Activated T-cell treated with anti-CD3 and anti-CD28 coated beads, Interleukin-2, amount 50 U/mL, for 72 hours (primary cell): ENCODE data around the gene NOL4L. TPM values are rescaled to one million over a fixed set of nuclear protein-coding genes. Genes with fewer than 3 reads are reported as not detected.

Source experiments
- ATAC-seq, 2 donors: fragments of 150-1000 bp; cut with Tn5 transposase; replicated peaks in 1 of 2; 2 replicates each; pipeline ENCODE4 v1.10.0; 2021; ENCODE audit warnings: moderate library complexity in 2 of 2, mild to moderate bottlenecking in 1 of 2
- DNase-seq, 2 donors: peaks; one replicate each; pipeline ENCODE4 v3.0.0; 2021 to 2022; ENCODE audit warnings: mixed read lengths in 1 of 2
- H3K27ac Mint-ChIP-seq: one replicate; pipeline ENCODE4 v1.8.0; 2022; ENCODE audit warnings: mild to moderate bottlenecking, moderate library complexity, mixed read lengths
- H3K27me3 Mint-ChIP-seq: one replicate; pipeline ENCODE4 v1.8.0; 2022; ENCODE audit warnings: low read depth, mixed read lengths
- H3K36me3 Mint-ChIP-seq, 2 donors: one replicate each; pipeline ENCODE4 v1.8.0; 2022; ENCODE audit warnings: mixed read lengths in 2 of 2, mild to moderate bottlenecking in 1 of 2; ENCODE audit not compliant: insufficient read depth in 2 of 2
- H3K4me1 Mint-ChIP-seq: one replicate; pipeline ENCODE4 v1.8.0; 2022; ENCODE audit warnings: low read depth, mixed read lengths
- H3K4me3 Mint-ChIP-seq, 2 donors: one replicate each; pipeline ENCODE4 v1.8.0; 2022; ENCODE audit warnings: mild to moderate bottlenecking in 2 of 2, mixed read lengths in 2 of 2, moderate library complexity in 2 of 2
- H3K9me3 Mint-ChIP-seq, 2 donors: one replicate each; pipeline ENCODE4 v1.8.0; 2022; ENCODE audit warnings: mixed read lengths in 2 of 2
- total RNA-seq, 2 donors: library from RNA; stranded (reverse); gene quantifications; one replicate each; pipeline ENCODE4 v1.2.3, GENCODE V29; 2022

Gene NOL4L
- total RNA-seq, 2 donors from 2014 or later: 28.2 to 30.0 TPM

DNA sequence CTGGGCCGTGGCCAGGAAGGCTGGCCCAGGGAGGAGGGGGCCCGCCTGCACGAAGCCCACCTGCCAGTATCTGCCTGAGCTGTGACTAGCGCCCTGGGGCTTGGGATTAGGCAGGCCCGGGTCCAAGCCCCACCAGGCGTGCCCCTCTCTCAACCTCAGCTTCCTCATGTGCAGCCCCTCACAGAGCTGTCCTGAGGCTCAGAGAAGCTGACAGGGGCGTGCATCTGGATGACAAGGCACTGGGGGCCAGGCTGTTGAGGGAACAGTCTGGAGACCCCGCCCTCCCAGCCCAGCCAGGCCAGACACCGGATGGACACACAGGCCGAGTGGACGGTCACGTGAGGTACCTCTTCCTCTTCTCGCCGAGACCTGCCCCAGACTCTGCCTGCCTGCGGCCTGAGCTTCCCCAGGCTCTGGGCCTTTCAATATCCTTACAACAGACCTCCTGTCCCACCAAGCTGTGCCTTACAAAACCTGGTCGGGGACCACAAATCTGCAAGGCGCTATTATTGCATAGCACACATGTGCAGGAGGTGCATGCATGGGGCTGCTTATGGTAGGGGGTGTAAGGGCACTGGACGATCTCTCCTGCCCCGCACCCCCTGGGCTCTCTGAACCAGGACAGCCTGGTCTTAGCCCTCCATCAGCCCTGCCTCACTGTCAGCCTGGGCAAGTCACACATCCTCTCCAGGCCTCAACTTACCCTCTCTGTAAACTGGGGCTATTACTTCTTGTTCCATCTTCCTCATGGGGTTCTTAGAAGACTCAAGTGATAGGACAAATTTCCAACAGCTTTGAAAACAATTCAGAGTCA is 20.0 kb downstream of the NOL4L start:
- Mint-ChIP-seq H3K36me3 (no peaks in the 10 kb centered on the region), H3K27me3 (no peaks in the 10 kb centered on the region), H3K4me3 (no peak overlapping the region), H3K27ac (peak overlapping the region; percentile 15), H3K4me1 (peaks cover 34% of the 10 kb centered on the region), H3K9me3 (no peaks in the 10 kb centered on the region)
- DNase-seq: no peak
- no peak for ATAC-seq

DNA sequence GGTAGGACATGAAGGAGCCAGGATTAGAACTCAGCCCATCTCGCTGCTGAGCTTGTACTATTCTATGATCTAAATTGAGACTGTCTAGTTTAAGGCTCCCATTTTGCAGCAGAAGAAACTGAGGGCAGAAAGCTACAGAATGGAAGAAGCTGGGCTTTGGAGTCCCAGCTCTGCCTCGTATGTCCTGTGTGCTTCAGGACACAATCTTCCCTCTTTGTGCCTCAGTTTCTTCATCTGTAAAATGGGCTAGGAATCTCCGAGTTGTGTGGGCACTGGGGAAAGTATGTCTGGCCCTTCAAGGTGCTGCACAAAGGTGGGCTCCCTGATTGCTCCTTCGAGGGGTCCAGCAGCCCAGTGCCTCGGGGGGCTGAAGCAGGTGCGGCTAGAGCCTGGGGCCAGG is 20.7 kb downstream of the NOL4L start:
- DNase-seq: no peak
- no peak for ATAC-seq
- no peak overlapping the region for H3K4me3 Mint-ChIP-seq
- H3K4me1 Mint-ChIP-seq: peaks cover 34% of the 10 kb centered on the region
- H3K27ac Mint-ChIP-seq: no peak overlapping the region
- H3K9me3 Mint-ChIP-seq: no peaks in the 10 kb centered on the region
- no peaks in the 10 kb centered on the region for H3K27me3 Mint-ChIP-seq
- no peaks in the 10 kb centered on the region for H3K36me3 Mint-ChIP-seq

DNA sequence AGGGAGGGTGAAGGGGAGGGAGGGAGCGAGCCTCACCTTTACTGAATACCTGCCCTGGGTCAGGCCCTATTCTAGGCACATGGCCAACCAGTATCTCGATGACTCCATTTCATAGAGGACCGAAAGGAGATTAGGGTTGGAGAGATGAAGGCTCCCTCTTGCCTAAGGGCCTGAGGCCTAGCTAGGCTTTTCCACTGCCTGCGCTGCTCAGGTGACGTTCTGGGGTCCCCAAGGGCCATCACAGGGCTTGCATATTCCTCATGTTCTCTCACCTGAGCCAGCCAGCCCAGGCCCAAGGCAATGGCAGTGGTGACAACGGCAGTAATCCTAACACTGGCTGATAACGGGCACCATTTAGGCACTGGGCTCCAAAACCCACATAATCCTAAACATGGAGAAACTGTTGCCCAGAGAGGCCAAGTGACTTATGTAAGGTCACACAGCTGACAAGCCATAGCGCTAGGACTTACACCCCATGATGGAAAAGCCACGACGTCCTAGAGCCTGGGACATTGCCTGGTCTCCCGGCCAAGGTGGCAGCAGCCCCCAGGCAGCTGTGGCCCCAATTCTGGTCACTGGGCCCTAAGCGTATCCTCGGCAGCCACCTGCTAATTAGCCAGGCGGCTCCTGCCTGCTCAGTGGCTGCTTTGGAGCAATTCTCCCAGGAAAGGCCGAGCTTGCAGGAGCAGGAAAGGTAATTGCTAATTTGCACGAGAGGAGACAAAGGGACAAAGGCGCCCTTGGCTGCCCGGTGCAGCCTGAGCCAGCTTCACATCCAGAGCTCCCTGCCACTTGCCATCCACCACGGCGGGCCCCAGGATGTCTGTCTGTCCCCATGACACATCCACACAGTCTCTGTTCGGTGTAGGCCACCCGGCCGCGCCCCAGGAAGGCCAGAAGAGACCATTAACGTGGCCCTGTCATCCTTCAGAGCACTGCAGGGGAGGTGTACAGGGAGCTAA is 21.5 kb downstream of the NOL4L start:
- no peak for ATAC-seq
- Mint-ChIP-seq H3K36me3 (no peaks in the 10 kb centered on the region), H3K4me3 (no peak overlapping the region), H3K27me3 (no peaks in the 10 kb centered on the region), H3K9me3 (no peaks in the 10 kb centered on the region), H3K4me1 (peaks cover 33% of the 10 kb centered on the region), H3K27ac (no peak overlapping the region)
- no peak for DNase-seq

DNA sequence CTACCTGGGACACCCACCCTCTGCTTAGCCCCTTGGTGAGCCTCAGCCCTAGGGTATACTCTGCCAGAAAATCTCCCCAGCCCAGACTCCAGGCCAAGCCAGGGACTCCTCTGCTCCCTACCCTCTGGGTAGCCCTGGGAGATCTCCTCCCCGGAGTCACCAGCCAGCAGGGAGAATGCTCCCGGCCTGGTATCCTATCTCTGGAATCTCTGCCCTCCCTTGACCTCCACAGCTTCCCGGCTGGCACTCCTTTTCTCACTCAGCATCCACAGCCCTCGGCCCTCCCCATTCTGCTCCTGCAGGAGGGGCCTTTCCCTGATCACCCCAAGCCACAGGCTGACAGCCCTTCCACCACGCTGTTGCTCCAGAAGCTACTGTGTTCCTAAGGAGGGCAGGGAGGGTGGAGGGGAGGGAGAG is 22.6 kb downstream of the NOL4L start:
- Mint-ChIP-seq H3K4me3 (no peak overlapping the region), H3K27me3 (no peaks in the 10 kb centered on the region), H3K27ac (peak overlapping the region; percentile 54), H3K9me3 (no peaks in the 10 kb centered on the region), H3K36me3 (no peaks in the 10 kb centered on the region), H3K4me1 (peaks cover 35% of the 10 kb centered on the region)
- DNase-seq: no peak
- no peak for ATAC-seq

DNA sequence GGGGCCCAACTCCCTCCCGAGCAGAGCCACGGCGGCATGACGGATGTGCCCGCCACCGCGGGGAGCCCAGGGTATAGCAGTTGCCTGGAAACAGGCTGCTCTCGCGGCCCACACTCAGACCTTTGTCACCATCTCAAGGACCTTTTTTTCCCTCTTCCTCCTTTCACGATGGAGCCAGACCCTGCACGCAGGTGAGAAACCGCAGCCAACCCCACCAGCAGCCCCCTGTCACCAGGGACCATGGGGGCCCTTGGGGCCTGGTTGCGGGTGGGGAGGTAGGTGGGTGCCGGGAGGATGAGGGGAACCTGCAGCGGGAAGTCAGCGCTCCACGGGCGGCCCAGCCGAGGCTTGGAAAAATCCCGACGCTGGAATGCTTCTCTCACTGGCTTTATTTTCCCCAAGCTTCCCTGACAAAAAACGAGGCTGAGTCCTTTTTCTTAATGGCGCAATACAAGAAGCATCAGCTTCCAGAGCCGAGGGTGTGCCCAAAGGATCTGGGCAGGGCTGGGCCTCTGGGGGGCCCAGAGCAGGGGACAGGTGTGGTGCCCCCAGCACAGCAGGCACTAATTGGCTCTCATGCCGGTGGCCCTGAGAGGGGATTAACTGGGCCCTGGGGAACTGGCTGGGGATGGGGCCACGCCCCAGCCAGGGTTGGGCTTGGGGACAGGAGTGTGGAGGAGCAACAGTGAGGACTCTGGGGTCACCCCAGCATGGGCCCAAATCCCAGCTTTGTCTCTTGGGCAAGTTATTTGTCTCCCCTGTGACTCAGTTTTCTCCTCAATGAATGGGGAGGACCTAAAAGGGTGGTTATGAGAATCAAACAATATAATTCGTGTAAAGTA is 23.9 kb downstream of the NOL4L start:
- ATAC-seq (peak; percentile 61 to 69), DNase-seq (no peak)
- H3K9me3 Mint-ChIP-seq: no peaks in the 10 kb centered on the region
- no peaks in the 10 kb centered on the region for H3K36me3 Mint-ChIP-seq
- no peak overlapping the region for H3K27ac Mint-ChIP-seq
- H3K4me1 Mint-ChIP-seq: peaks cover 43% of the 10 kb centered on the region
- H3K27me3 Mint-ChIP-seq: no peaks in the 10 kb centered on the region
- peak overlapping the region; percentile 44 to 46 for H3K4me3 Mint-ChIP-seq

DNA sequence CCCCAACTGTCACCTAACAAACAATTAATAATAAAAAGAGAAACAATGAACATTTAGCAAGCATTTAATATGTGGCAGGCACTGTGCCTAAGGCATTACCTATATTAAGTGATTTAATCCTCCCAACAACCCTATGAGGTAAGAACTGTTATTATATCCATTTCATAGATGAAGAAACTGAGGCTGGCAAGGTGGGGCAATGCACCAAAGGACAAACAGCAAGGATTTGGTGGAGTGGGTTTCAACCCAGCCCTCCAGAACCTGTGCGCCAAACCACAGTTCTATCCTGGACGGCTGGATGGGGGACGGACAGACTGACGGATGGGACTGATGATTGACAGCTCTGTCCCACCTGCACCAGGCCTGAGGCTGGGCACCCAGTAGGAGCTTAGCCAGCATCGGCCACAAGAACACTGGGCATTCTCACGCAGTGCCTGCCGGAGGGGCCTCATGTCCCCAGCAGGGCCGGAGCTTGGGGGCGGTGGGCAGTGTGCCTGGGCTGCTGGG is 24.6 kb downstream of the NOL4L start:
- Mint-ChIP-seq H3K4me3 (peak overlapping the region; percentile 44 to 58), H3K4me1 (peaks cover 47% of the 10 kb centered on the region)

DNA sequence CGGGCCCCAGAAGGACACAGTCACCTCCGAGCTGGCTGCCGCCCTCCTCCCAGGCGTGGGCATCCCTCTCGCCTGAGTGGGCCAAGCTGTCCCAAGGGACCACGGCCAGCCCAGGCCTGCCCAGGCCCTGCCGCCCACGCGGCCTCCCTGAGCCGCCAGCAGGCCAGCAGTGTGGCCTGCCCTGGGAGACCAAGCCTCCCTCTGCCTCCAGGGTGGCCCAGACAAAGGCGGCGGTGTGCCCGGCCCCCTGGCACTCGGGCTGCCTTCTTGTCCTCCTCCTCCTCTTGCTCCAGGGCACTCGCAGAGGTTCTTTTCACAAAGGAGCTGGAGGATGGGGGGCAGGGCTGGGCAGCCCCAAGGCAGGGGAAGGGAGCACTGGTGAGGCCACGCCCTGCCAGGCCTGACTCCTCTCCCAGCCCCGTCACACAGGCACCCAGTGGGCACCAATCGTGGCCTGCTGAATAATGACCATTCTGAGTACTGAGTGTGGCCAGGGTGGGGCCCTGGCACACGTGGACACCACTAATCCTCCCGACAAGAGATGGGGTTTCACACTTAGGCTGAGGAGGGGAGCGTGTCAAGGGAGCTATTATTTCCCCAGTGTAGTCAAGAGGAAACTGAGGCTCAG is 25.3 kb downstream of the NOL4L start:
- peaks cover 51% of the 10 kb centered on the region for H3K4me1 Mint-ChIP-seq
- H3K9me3 Mint-ChIP-seq: peaks cover 0 to 1% of the 10 kb centered on the region in 2 donors

More for the DNA sequence above, 24.6 kb downstream of the NOL4L start:
- Mint-ChIP-seq H3K27ac (peak overlapping the region; percentile 48), H3K36me3 (no peaks in the 10 kb centered on the region), H3K9me3 (no peaks in the 10 kb centered on the region), H3K27me3 (no peaks in the 10 kb centered on the region)
- no peak for ATAC-seq
- no peak for DNase-seq

DNA sequence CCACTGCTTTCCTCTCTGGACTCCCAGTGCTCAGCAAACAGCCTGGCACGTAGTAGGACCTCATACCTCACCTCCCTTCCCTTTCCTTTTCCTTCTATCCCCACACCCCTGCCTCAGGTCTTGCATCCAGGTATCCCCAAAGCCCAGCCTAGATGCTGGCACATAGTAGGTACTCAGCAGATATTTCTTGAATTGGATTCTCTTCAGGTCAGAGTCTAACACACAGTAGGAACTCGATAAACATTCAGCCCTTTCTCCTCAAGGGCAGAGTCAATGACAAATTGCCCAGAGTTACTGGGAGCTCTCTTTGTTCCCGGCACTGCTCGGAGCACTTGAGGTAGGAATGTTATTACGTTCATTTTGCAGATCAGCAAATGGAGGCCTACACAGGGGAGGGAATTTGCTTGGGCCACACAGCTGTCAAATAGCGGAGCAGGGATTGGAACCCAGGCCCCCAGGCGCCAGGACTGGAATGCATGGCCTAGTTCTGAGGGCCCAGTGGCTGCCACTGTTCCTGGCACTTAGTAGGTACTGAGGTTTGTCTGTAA is 25.9 kb downstream of the NOL4L start:
- no peak overlapping the region for H3K27ac Mint-ChIP-seq
- H3K4me1 Mint-ChIP-seq: peaks cover 57% of the 10 kb centered on the region
- no peak for DNase-seq
- H3K27me3 Mint-ChIP-seq: no peaks in the 10 kb centered on the region
- no peaks in the 10 kb centered on the region for H3K36me3 Mint-ChIP-seq
- H3K9me3 Mint-ChIP-seq: peaks cover 0 to 1% of the 10 kb centered on the region in 2 donors
- no peak overlapping the region for H3K4me3 Mint-ChIP-seq
- no peak for ATAC-seq

More for the DNA sequence above, 25.3 kb downstream of the NOL4L start:
- DNase-seq (no peak), ATAC-seq (no peak)
- Mint-ChIP-seq H3K27me3 (no peaks in the 10 kb centered on the region), H3K4me3 (peak overlapping the region; percentile 44 to 58), H3K36me3 (no peaks in the 10 kb centered on the region), H3K27ac (no peak overlapping the region)

DNA sequence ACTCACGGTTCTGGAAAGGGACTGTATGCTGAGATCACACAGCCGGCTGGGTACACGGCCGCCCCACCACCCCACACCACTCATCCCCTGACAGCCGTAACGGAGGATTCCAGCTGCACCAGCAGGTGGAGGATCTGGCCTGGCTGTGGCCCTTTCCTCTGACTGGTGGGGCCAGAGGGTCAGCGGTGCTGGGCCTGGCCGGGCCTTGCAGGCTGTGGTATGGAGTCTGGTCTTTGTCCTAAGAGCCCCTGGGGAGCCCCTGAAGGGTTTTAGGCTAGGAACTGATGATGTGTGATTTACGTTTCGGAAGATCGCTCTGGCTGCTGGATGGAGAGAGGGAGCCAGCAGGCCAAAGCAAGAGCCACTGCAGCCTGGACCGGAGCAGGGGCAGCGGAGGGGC is 26.6 kb downstream of the NOL4L start:
- Mint-ChIP-seq H3K27me3 (no peaks in the 10 kb centered on the region), H3K36me3 (no peaks in the 10 kb centered on the region), H3K4me1 (peaks cover 64% of the 10 kb centered on the region), H3K9me3 (peaks cover 0 to 1% of the 10 kb centered on the region in 2 donors), H3K4me3 (no peak overlapping the region), H3K27ac (no peak overlapping the region)
- ATAC-seq (no peak), DNase-seq (no peak)

DNA sequence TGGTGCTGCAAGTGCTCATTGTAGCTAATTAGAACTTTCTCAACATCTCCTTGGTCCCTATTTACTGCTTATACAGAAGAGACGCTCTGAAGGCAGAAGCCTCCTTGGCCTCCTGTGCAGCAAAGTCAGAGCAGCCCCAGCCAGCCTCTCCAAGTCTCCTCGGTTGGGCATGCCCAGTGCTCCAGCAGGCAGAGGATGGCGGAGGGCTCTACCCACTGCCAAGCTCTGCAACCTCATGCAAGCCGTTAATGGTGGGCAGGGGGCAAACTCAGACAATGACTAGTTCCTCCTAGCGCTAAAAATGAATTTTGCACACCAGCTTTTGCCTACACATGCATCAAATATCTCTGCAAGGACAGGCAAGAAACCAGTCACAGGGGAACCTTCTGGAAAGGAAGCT is 27.8 kb downstream of the NOL4L start:
- no peak for DNase-seq
- no peak for ATAC-seq
- H3K27ac Mint-ChIP-seq: no peak overlapping the region
- H3K4me3 Mint-ChIP-seq: no peak overlapping the region
- peaks cover 0 to 1% of the 10 kb centered on the region in 2 donors for H3K9me3 Mint-ChIP-seq
- H3K27me3 Mint-ChIP-seq: no peaks in the 10 kb centered on the region
- peaks cover 76% of the 10 kb centered on the region for H3K4me1 Mint-ChIP-seq
- no peaks in the 10 kb centered on the region for H3K36me3 Mint-ChIP-seq

DNA sequence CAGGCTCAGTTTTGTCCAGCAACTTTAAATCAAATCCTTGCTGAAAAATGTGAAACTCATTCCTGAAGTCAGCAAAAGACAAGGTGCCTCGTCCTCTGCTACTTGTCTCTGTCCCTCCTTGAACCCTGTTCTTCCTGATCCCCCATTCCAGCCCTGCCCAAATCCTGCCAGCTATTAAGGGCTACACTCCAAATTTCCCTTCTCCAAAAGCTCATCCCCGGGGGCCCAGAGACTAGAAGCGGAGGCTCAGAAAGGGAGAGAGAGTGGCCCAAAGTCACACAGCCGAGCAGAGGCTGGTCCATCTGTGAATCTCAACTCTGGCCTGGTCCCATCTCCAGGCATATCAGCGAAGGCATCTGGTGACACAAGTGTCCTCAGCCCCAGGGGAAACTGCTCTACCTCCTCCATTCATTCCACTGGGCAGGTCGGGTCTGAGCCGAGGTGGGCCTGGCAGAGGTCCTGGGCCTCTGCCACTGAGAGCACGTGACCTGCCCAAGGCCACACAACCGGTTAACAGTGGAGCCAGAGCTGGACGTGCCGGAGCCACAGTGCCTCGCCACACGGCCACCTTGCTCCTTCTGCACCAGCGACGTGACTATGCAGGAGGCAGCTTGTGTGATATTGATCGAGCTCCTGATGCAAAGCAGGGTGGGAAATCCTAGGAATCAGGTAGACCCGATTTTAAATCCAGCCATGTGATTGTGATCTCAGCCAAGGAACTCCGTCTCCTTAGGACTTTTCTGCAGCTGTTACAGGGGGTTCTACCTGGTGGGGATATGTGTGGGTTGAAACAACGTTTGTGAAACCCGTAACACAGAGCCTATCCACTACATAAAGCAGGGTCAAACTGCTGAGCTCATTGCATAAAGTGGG is 28.6 kb downstream of the NOL4L start:
- H3K36me3 Mint-ChIP-seq: no peaks in the 10 kb centered on the region
- no peaks in the 10 kb centered on the region for H3K27me3 Mint-ChIP-seq
- DNase-seq (no peak), ATAC-seq (no peak)
- peaks cover 0 to 1% of the 10 kb centered on the region in 2 donors for H3K9me3 Mint-ChIP-seq
- H3K4me1 Mint-ChIP-seq: peaks cover 75% of the 10 kb centered on the region
- H3K27ac Mint-ChIP-seq: peak overlapping the region; percentile 11
- H3K4me3 Mint-ChIP-seq: no peak overlapping the region
